Stimulated activated CD8-positive, alpha-beta memory T cell treated with anti-CD3 and anti-CD28 coated beads, Interleukin-12 subunit alpha, Interleukin-12 subunit beta, amount 100 ng/mL, for 24 hours (primary cell): ENCODE measurements around the gene YBX3.
"Not testable (repeated sequence)": the region's sequence is repeated elsewhere in the genome, so short reads cannot be mapped to it uniquely, and the experiment has no call there.

Experiments used
- DNase-seq: peaks from one replicate; pipeline ENCODE4 v3.0.0-alpha.2; 2020; ENCODE audit errors: extremely low read depth

YBX3 gene

DNA sequence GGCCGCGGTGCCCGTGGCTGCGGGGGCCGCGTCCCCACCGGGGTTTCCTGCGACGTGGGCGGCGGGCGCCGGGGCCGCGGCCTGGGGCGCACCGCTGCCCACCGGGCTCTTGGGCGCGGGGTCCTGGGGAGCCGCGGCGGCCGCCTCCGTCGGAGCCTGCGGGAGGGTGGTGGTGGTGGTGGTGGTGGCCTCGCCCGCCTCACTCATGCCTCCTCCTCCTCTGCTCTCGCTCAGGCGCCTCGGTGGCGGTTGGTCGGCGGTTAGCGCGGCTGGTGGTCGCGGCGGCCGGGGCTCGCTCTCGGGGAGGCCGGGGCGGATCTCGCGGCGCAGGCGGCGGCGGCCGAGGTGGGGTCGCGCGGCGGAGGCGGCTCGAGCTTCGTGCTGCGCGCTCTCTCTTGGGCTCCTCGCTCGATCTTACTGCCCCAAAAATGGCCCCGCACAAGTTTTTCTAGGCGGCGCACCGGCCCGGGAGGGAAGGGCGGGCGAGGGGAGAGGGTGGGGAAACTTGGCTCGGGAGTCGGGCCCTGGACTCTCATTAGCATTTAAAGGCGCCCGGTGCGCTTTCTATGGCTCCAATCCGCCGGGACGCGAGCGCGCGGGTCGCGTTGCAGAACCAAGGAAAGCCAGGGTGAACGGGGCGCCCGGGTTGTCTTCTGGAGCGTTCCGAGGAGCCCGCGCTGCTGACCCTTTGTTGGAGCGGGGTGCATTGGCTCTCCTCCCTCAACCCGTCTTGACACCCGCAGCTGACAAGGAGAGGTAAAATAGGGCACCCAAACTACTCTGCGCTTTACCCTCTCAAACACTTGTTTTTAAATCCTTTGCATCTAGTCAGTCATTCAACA is at the start of gene YBX3:
TSS of gene YBX3 (minus strand) at position 419 of the 842 bp plus-strand sequence. CDS start at position 207, 212 bp downstream.
- DNase-seq = peak; percentile 24

DNA sequence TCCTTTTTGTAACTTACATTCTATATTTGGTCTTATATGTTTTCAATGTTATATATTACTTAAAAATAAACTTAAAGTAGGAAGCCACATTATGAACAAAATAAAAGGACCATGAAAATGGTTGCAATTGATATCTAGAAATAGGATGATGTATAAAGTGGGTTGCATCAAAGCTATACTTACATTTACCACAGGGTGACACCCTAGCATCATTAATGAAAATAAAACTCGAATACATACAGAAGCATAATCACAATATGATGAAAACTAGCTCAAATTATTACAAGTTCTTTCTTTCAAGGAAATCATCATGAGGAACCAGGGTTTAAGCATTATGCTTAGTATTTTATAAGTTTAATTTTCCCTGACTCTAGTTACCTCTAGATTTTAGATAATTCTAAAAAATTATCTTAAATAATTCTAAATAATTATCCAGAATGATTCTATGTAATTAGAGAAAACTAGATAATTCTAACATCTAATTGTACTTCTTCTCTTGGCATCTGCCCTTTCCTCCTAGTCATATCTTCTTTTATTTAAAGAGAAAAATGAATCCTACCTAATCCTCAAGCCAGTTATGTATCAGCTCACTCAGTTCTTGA is 48.1 kb upstream of the YBX3 start:
- DNase-seq = no peak

DNA sequence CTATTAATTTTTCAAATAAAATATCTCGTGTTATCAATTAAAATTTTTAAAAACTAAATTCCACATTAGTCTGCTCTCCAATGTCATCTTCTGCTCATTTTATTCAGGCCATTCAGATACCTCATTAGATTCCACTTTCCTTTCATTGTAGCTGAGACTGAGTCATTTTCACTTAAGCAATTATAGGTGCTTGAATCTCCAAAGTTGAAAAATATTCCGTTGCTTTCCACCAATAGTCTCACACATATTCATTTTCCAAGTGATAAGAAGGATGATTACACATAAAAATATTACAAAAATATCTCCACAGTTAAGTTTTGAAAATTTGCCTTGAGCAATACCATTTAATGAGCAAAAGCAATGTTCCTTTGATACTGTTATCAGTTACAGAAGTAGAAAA is 36.5 kb upstream of the YBX3 start:
- DNase-seq = no peak

DNA sequence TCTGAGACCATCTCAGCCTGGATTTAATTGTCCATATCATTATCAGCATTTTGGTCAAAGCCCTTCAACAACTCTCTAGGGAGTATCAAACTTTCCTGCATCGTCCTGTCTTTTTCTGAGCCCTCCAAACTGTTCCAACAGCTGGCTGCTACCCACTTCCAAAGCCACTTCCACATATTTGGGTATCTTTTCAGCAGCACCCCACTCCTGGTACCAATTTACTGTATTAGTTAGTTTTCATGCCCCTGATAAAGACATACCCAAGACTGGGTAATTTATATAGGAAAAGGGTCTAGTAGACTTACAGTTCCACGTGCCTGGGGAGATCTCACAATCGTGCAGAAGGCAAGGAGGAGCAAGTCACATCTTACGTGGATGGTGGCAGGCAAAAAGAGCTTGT is 33.1 kb upstream of the YBX3 start:
- no peak for DNase-seq

DNA sequence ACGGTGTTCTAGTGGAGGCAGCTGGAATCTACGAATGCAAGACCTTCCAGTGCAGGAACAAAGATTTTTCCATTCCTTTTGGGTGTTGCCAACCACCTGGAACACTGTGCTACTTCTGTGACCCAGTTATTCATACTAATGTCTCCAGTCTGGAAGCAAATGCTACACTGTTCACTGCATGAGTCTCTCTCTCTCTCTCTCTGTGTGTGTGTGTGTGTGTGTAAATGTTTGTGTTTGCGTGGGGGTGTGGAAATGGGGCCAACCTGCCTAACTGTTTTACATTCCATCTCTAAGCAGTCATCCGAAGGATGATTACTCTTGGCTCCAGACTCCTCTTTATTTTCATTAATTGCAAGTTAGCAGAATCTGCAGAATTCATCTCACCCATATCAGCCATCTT is 29.9 kb upstream of the YBX3 start:
- no peak for DNase-seq

DNA sequence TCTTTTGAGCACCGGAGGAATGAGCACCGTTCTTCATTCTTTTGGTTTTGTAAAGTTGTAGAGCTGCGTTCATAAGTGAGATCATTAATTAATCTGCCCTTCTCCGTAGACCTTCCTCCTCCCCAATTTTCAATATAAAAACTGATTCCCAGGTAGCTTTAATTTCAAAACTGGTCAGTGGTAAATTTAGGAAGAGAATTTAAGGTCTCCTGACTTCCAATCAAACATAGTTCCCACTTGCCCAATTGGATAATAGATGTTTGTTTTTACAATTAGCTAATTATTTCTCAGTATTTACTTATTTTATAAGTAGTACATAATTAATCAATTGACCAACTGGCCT is 27.2 kb upstream of the YBX3 start:
- no peak for DNase-seq

DNA sequence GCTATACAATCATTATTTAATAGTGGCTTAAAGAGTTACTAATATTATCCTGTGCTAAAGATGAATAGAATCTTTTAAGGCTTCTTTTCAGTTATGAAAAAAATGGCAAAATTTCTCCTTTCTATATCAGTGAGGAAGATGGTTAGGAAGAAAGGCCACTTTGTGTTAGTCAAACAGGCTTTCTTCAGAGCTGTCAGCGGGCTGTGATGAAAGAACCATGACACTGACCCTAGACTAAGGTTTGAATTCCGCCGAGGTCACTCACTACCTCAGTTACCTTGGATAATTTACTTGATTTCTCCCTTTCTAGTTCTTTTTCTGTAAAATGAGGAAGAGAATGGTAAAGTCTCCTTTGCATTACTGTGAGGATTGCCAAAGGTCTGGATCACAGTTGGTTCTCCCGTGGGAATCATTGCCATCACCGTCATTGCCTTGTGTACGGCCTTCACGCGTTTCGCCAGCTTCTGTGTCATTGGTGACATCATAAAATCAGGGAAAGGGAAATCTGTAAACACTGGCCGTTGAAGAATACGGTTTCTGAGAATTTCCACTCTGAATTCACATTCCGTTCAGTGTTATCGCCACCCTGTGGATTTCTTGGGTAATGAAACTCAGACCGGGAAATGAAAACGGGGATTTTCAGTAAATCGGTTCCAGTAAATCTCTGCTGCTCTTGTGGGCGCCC is 26.7 kb upstream of the YBX3 start:
- peak; percentile 10 for DNase-seq

DNA sequence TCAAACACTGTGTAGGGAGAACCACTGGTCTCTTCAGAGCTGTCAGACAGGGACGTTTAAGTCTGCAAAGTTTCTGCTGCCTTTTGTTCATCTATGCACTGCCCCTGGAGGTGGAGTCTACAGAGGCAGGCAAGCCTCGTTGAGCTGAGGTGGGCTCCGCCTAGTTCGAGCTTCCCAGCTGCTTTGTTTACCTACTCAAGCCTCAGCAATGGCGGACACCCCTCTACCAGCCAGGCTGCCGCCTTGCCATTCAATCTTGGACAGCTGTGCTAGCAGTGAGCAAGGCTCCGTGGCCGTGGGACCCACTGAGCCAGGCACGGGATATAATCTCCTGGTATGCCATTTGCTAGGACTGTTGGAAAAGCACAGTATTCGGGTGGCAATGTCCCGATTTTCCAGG is 24.6 kb upstream of the YBX3 start:
- DNase-seq = no peak

DNA sequence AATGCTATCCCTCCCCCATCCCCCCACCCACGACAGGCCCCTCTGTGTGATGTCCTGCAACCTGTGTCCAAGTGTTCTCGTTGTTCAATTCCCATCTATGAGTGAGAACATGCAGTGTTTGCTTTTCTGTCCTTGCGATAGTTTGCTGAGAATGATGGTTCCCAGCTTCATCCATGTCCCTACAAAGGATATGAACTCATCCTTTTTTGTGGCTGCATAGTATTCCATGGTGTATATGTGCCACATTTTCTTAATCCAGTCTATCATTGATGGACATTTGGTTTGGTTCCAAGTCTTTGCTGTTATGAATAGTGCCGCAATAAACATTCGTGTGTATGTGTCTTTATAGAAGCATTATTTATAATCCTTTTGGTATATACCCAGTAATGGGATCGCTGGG is 20.3 kb upstream of the YBX3 start:
- DNase-seq = not testable (repeated sequence)

DNA sequence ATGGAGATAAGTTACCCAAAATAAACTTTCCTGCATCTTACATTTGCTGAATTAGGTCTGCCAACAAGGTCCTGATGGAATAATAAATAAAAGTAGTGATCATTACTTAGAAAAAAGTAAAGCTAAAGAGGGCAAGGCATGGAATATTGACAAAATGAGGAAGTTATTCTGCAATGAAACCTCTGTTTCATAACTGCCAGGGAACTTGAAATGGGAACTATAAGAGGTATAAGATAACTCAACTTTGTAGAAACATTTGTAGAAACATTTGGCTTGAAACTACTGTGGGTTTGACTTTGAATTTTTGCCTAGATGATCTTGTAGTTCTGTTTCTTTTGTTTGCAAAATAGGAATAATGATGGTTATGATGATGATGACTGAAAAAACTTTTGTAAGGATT is 18.7 kb upstream of the YBX3 start:
- no peak for DNase-seq

DNA sequence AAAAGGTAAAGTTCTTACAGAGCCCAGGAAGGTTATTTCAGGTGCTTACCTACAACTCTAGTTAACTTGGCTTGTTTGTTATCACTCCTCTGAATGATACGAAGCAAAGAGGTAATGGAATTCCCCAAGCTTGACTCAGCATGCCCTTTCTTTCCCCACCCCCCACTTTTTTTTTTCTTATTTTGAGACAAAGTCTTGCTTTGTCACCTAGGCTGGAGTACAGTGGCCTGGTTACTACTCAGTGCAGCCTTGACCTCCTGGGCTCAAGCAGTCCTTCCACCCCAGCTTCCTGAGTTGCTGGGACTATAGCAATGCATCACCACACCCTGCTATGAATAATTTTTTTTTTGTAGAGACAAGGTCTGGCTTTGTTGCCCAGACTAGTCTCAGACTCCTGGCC is 17.1 kb upstream of the YBX3 start:
- DNase-seq = no peak

DNA sequence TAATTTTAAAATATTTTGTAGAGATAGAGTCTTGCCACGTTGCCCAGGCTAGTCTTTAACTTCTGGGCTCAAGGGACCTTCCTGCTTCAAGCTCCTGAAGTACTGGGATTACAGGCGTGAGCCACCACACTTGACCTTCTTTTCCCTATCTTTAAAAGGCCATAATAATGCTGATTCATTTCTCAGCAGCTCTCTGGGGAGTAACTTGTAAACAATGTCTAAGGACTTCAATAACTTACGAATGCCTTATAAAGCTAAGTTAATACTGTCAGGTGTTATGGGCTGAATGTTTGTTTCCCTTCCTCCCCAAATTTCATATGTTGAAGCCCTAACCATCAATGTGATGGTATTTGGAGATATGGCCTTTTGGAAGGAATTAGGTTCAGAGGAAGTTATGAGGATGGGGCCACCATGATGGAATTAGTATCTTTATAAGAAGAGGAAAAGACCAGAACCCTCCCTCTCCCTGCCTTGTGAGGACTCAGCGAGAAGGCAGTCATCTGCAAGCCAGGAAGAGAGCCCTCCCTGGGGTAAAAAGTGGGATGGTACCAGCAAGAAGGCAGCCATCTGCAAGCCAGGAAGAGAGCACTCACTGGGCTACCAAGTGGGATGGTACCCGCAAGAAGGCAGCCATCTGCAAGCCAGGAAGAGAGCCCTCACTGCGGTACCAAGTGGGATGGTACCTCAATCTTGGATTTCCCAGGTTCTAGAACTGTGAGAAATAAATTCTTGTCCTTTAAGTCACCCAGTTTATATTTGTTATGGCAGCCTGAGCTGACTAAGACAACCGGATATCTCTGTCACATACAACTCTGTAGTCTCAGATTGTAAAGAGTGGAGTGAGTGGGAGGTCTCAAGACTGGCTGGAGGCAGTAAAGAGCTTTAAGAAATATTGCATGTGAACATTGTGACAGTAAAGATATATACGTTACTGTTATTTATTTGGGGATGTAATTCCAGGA is 16.3 kb upstream of the YBX3 start:
- no peak for DNase-seq

DNA sequence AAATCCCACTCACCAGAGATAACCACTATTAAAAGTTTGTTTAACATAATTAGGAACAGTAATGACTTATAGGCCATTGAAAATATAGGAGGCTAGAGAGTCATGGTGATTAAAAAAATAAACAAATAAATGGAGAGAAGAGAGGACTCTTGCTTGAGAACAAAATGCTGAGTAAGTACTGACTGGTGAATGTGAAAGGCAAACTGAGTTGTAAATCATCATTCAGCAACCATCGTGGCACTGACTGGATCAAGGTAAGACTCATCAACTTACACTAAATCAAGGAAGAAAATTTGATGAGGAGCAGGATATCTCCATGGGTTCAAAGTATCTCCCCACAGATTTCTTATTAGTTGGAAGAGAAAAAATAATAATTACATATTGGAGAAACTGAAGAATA is 14.1 kb upstream of the YBX3 start:
- no peak for DNase-seq

DNA sequence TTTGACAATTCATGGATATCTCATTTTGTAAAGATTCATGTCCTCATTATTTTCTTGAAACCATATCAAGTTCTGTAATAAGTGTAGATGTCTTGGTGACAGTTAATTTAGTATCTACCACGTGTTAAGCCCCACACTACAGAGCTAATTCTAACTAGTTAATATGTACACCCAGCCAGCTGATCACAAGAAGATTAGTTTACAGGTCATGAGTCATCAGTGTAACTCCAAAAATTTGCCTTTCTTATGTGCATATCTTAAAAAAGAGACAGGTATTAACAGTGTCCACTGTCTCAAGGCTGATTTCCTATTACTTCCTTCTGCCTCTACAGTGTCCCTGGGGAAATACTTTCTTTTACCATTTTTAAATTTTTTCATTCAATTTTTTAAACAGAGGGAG is 13.3 kb upstream of the YBX3 start:
- DNase-seq = no peak

DNA sequence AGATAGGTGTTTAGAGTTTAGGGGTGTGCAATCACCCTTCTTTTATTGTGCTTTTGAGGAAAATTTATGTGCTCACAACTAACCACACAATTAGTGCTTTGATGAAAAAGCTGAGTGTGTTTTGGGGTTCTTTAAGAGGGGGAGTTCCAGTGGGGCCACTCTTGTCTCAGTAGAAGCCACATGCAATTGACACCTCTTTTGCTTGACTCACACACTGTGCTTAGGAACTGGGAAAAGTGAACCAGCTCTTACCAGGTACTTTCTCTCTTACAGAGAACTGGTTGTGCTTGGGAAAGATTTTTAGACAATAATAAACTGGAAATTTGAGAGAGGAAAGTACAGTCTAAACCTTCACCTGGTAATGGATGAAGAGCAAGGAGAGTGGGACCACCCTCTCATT is 12.3 kb upstream of the YBX3 start:
- DNase-seq = no peak

DNA sequence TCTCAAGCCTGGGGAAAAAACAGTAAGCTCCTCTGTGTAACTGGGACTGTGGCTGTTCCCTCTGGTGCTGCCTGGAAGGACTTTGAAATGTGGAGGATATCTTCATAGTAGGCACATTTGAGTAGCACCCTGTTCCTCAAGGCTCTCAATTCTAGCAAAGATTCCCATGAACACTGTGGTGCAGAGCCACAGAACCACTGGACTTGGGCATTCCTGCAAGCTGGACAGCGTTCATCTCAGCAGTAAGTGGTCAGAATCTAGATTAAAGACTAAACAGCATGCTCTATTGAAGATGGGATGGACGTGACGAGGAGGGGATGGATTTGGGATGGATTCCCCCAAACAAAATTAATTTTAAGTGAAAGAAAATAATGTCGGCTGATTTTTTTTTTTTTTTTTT is 9.4 kb upstream of the YBX3 start:
- DNase-seq = no peak

DNA sequence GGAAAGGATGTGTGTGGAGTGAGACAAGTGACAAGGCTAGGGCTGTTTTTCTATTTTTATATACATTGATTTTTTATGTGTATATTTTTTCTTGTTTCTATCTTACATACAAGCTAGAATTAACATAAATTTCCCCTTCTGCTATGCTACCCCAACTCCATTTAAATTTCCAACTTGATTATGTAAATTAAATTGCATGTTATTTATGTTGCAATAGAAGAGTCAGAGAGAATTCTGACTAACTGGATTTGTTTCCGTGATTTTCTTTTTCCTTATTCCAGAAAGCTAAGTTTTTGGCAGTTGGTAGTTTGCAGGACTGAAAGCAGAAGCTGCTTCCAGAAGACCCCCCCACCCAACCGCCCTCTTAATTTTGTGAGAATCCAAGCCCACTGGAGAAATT is 8.9 kb upstream of the YBX3 start:
- no peak for DNase-seq

DNA sequence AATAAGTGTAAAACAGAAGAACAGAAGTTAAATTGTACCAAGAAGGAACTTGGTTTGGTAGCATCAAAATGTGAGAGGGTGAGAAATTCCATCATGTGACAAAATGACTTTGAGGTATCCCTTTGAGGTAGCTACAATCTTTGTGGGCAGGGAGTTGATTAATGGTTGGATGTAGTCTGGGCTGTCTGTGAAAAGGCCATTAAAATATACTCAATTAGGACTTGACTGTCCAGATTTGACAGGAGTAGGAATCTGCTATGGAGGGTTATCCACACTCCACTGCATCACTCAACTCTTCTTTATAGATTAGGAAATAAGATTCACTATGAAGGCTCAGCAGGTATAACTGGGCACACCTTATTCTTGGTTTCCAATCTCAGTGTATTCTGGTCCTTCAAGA is 7.4 kb upstream of the YBX3 start:
- DNase-seq = no peak

DNA sequence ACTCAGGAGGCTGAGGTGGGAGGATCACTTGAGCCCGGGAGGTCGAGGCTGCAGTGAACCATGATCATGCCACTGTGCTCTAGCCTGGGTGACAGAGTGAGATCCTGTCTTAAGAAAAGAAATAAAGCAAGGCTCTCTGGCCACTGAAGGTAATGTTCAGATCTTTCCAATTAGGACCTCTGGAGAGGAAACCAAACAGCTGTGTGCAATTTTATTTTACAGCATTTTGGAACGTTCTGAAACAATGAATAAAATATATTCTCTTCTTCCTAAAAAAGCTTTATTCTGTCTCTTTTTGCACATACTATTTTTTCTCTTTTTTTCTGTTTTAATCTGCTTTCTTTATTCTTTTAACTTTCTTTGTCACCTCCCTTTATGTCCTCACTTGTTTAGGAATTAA is 5.0 kb upstream of the YBX3 start:
- no peak for DNase-seq

DNA sequence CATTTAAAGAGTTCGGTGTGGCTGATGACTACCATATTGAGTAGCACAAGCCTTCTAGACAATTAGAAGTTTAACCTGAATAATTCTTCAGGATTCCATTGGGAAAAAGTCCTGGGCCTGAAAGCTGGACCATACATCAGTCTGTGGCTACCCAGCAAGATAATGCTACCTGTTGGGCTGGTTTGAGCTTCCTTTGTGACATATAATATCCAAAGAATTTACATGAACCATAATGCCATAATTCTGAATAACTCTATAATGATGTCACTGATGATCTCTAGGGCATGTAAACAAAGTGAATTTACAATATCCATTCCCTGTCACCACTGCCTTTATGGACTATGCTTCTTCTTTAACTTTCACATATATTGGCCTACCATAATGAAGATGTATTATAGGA is 3.8 kb upstream of the YBX3 start:
- no peak for DNase-seq

DNA sequence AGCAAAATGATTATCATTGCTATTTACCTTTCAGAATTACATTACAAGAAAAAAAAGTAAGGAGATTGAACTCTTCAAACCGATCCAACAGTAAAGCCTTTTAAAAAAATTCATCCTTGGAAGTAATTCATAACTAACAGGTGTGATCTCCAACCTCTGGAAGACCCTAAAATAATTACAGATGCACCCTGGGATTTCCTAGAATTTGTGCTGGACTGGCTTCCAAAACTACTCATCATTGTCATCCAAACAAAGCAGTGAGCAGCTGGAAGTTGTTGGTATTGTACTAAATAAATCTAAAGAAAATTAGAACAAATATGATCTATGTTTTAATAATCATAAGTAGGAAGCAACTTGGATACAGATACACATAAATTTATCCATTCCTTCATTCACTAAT is 1.9 kb upstream of the YBX3 start:
- no peak for DNase-seq

DNA sequence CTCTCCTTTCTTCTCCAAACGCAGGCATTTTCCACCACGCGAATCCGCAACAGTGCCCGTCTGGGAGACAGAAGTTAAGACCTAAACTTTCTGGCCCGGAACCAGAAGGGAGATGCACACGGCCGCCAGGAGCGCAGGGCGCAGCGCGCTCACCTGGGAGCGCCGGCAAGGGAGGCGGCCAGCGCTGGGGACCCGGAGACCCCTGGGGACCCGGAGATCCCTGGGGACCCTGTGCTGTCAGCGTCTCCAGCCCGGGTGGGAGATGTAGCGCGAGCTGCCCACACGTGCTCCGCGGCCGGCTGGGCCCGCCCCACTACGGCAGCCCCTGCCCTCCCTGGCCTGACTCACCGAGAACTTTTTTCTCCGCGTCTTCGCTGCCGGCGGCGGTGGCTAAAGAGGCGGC is 620 bp downstream of the YBX3 start:
- peak; percentile 26 for DNase-seq
